Panc1 (cell line): ENCODE measurements around the gene WNT7A. TPM values are rescaled to one million over a fixed set of nuclear protein-coding genes. Genes with fewer than 3 reads are reported as not detected.

Experiments
- ATAC-seq: fragments of 200-7000 bp; cut with Tn5 transposase; 2 replicates; pipeline ENCODE4 v1.9.1; 2020; ENCODE audit warnings: mild to moderate bottlenecking, moderate library complexity
- BruUV-seq: library from RNA; stranded (reverse); fragments of 400-500 nt; replicated peaks from 2 replicates; lab custom pipeline; 2021; lab: Mats Ljungman, UMichigan
- CTCF ChIA-PET: fragments of 300-600 bp; sonication (Branson Sonifier 250); formaldehyde crosslinking; loops from one replicate; lab custom pipeline; 2022; ENCODE audit warnings: antibody characterized with exemption; lab: Charles Lee
- POLR2A ChIA-PET: fragments of 300-600 bp; sonication (Branson Sonifier 250); formaldehyde crosslinking; loops from one replicate; lab custom pipeline; 2022; ENCODE audit warnings: antibody characterized with exemption; lab: Charles Lee
- DNase-seq: peaks from one replicate; pipeline ENCODE4 v3.0.0-alpha.2; 2010; ENCODE audit warnings: low read depth, low spot score
- H3K27ac ChIP-seq: 2 replicates; pipeline ENCODE4 v1.5.1; 2011; ENCODE audit warnings: mild to moderate bottlenecking, low read length, inconsistent platforms
- H3K27me3 ChIP-seq: fragments of 200-500 bp; sonication (Bioruptor generic); 2 replicates; pipeline ENCODE4 v1.6.0; 2014; ENCODE audit warnings: low read length, inconsistent platforms; ENCODE audit not compliant: control insufficient read depth, insufficient read depth
- H3K36me3 ChIP-seq: fragments of 200-500 bp; sonication (Bioruptor generic); 2 replicates; pipeline ENCODE4 v1.5.1; 2014; ENCODE audit warnings: inconsistent platforms, mild to moderate bottlenecking, low read length, moderate library complexity; ENCODE audit not compliant: control insufficient read depth, insufficient read depth
- H3K4me1 ChIP-seq: 2 replicates; pipeline ENCODE4 v1.5.1; 2011; ENCODE audit warnings: inconsistent platforms, mild to moderate bottlenecking, low read length, moderate library complexity; ENCODE audit not compliant: control insufficient read depth, insufficient read depth
- H3K4me3 ChIP-seq, 2 experiments: 2 replicates each; pipeline ENCODE4 v1.5.1; 2011 to 2012; ENCODE audit warnings: low read depth in 2 of 2, low read length in 2 of 2, mild to moderate bottlenecking in 2 of 2, inconsistent platforms in 1 of 2, moderate library complexity in 1 of 2
- H3K9me3 ChIP-seq: fragments of 200-500 bp; sonication (Bioruptor generic); 2 replicates; pipeline ENCODE4 v1.5.1; 2014; ENCODE audit warnings: low read depth, mild to moderate bottlenecking, inconsistent platforms, low read length, moderate library complexity; ENCODE audit not compliant: control insufficient read depth, insufficient read depth
- CTCF ChIP-seq: fragments of 450-650 bp; IDR thresholded peaks from 2 replicates; pipeline ENCODE4 v1.5.1; 2017; ENCODE audit warnings: mild to moderate bottlenecking
- POLR2AphosphoS5 ChIP-seq: IDR thresholded peaks from 2 replicates; pipeline ENCODE4 v1.6.1; 2012; ENCODE audit warnings: mild to moderate bottlenecking, low read depth, low read length, moderate library complexity
- REST ChIP-seq, 2 experiments: IDR thresholded peaks; 2 replicates each; pipeline ENCODE4 v1.6.1; 2011 to 2012; ENCODE audit warnings: low read depth in 2 of 2, control low read depth in 1 of 2, low read length in 1 of 2, mild to moderate bottlenecking in 1 of 2, moderate library complexity in 1 of 2; ENCODE audit not compliant: insufficient read depth in 1 of 2
- SIN3A ChIP-seq: IDR thresholded peaks from 2 replicates; pipeline ENCODE4 v1.6.1; 2012; ENCODE audit warnings: low read depth, mild to moderate bottlenecking, low read length, moderate library complexity, borderline replicate concordance; ENCODE audit not compliant: insufficient read depth
- TCF7L2 ChIP-seq: IDR thresholded peaks from 2 replicates; pipeline ENCODE4 v1.6.1; 2011; ENCODE audit warnings: mild to moderate bottlenecking, low read depth, low read length, inconsistent platforms
- in situ Hi-C: cut with HindIII; loops from 2 replicates; pipeline ENCODE4 v1.10.0; 2016; ENCODE audit warnings: low sequenced_read_pairs, low pct_unique_long_range_greater_than_20kb
- intact Hi-C: fragments of 100-400 bp; cut with micrococcal nuclease; formaldehyde crosslinking; loops from one replicate; pipeline ENCODE4 v1.10.0; 2022; ENCODE audit not compliant: unreplicated experiment
- total RNA-seq: library from RNA; stranded (reverse); gene quantifications from one replicate; pipeline ENCODE4 v1.2.1, GENCODE V29; 2021; ENCODE audit not compliant: unreplicated experiment

Gene WNT7A
- total RNA-seq, 1 experiment from 2014 or later, result not detected

- in situ Hi-C loops, result no loop called here
- BruUV-seq, result no TSS peak
- H3K36me3 ChIP-seq, result no peaks in the 10 kb centered on the region
- H3K4me3 ChIP-seq, result no peak overlapping the region
- DNase-seq (no peak), ATAC-seq (no peak)
- H3K27me3 ChIP-seq, result peaks cover 2% of the 10 kb centered on the region; the same call in 1 of the 2 replicates
- intact Hi-C loops, result no loop called here
- no peaks in the 10 kb centered on the region for H3K9me3 ChIP-seq
- CTCF ChIA-PET, result no interaction called here
- no peak for TF ChIP-seq TCF7L2
- TF ChIP-seq CTCF, result no peak
- TF ChIP-seq REST (IDR thresholded peaks at IDR 0.05; ENCODE audit: insufficient read depth in 1 of 2, low read depth in 2 of 2, low read length in 1 of 2), result no peak
- TF ChIP-seq SIN3A, result no peak
- TF ChIP-seq POLR2AphosphoS5, result no peak
- H3K27ac ChIP-seq, result no peak overlapping the region
- no peaks in the 10 kb centered on the region for H3K4me1 ChIP-seq
- POLR2A ChIA-PET, result no interaction called here
Measured at GRCh38 chr3:13865581-13865980, 14.3 kb downstream of the WNT7A start.

GRCh38 chr3:13865106-13865505 lies 14.8 kb downstream of the WNT7A start:
- no peak for TF ChIP-seq CTCF
- no peak for TF ChIP-seq REST (IDR thresholded peaks at IDR 0.05; ENCODE audit: insufficient read depth in 1 of 2, low read depth in 2 of 2, low read length in 1 of 2)
- TF ChIP-seq TCF7L2, result no peak
- no peak for TF ChIP-seq POLR2AphosphoS5
- TF ChIP-seq SIN3A, result no peak
- Histone ChIP-seq H3K4me1 (no peaks in the 10 kb centered on the region), H3K36me3 (no peaks in the 10 kb centered on the region), H3K27me3 (peaks cover 2% of the 10 kb centered on the region; the same call in 1 of the 2 replicates), H3K27ac (no peak overlapping the region), H3K4me3 (no peak overlapping the region), H3K9me3 (no peaks in the 10 kb centered on the region)
- ChIA-PET POLR2A (no interaction called here), CTCF (no interaction called here)
- intact Hi-C loops (no loop called here), in situ Hi-C loops (no loop called here)
- ATAC-seq (no peak), DNase-seq (no peak)
- no TSS peak for BruUV-seq
